Astrocyte of the cerebellum (primary cell): ENCODE measurements around the gene NSMF.

Experiments
- DNase-seq: peaks from one replicate; pipeline ENCODE4 v3.0.0-alpha.2; 2011; ENCODE audit warnings: low read depth
- H3K4me3 ChIP-seq: 2 replicates; pipeline ENCODE4 v1.5.1; 2011; ENCODE audit warnings: mild to moderate bottlenecking, low read depth, low read length, moderate library complexity
- CTCF ChIP-seq: IDR thresholded peaks from 2 replicates; pipeline ENCODE4 v1.5.1; 2012; ENCODE audit warnings: low read length, low read depth, moderate library complexity, mild to moderate bottlenecking; ENCODE audit errors: missing control alignments
- in situ Hi-C: cut with HindIII; loops from 2 replicates; pipeline ENCODE4 v1.10.0; 2017; ENCODE audit warnings: low sequenced_read_pairs

Gene NSMF

DNA sequence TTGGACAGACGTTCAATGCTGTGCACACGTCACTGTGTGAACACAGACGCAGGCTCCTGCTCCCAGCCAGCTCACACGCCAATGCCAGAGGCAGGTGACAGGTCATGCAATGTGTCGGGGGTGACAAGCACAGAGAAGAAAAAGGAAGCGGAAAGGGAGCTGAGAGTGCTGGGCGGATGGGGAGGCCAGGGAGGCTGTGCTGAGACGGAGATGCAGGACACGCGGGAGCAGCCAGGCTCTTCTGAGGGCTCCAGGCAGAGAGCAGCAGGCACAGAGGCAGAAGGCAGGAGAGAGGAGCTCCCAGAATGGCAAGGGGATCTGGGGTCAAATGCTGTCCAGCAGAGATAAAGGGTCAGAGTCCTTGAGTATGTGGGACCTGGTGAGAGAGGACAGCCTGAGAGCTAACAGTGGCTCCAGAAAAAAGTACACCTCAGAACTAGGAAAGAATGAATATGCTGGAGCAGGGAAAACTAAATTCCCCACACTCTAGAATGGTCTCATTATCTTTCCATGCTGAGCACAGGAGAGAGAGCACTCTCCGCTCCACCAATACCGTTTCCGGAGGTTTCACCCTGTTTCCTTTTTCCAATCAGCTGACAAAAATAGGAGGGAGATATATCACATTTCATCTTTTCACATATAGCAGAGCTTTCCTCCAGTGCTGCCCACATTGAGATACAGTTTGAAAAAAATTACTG, 32.8 kb upstream of the NSMF start:
- no peak overlapping the region for H3K4me3 ChIP-seq
- in situ Hi-C loops, result no loop called here
- DNase-seq, result no peak
- TF ChIP-seq CTCF, result no peak

- in situ Hi-C loops, result no loop called here
Measured at GRCh38 chr9:137490532-137491186, 31.5 kb upstream of the NSMF start.

DNA sequence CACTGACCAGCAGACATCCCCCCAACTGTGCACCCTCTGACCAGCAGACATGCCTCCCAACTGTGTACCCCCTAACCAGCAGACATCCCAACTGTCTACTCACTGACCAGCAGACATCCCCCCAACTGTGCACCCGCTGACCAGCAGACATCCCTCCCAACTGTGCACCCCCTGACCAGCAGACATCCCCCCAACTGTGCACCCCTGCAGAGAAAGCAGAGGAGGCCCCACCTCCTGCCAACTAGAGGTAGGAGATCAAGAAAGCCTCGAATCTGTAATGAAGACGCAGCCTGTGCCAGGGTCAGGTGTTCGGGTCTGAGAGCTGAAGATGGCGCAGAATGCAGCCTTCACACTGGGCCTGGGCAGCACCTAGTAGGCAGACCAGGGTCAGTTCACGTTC, 29.8 kb upstream of the NSMF start:
- no peak overlapping the region for H3K4me3 ChIP-seq
- in situ Hi-C loops, result no loop called here
- no peak for DNase-seq
- no peak for TF ChIP-seq CTCF

More at GRCh38 chr9:137490532-137491186, 31.5 kb upstream of the NSMF start:
- no peak overlapping the region for H3K4me3 ChIP-seq
- DNase-seq, result no peak
- TF ChIP-seq CTCF, result no peak

GRCh38 chr9:137488327-137488653, 29.2 kb upstream of the NSMF start:
- in situ Hi-C loops, result no loop called here
- no peak for TF ChIP-seq CTCF

DNA sequence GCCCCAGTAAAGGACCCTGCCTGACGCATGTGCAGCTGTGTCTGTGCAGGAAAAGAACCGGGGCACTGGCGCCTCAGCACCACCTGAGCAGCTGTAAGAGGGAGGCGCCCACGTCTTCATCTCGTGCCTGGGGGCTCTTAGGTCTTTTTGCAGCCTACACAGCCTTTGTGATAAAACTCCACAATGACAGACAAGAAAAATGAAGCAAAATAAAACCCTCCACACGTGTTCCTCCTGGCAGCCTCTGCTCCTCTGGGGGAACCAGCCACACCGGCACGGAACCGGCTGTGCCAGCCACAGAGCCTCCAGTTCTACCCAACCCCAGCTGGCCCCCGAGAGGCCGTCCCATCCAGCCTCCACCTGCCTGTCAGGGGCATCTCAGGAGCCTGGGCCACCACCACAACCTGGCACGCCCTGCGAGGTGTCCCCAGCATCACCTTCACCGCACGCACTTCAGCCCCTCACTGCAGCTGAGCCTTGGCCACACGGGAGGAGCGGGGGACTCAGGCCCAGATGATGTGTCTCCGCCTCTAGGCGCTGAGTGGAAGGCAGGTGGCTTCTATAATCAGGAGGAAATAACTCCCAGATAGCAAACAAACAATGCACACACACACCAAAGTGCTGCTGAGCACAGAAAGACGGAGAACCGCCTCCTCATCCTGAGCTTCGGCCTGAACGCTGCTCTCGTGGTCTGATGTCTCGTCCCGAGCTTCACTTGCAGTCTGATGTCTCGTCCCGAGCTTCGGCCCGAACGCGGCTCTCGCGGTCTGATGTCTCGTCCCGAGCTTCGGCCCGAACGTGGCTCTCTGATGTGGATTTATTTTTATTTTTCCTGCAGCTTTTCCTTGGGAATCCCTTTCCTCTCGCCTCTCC, 28.6 kb upstream of the NSMF start:
- in situ Hi-C loops, result no loop called here
- DNase-seq, result no peak
- no peak for TF ChIP-seq CTCF
- H3K4me3 ChIP-seq, result no peak overlapping the region

More at GRCh38 chr9:137488327-137488653, 29.2 kb upstream of the NSMF start:
- no peak overlapping the region for H3K4me3 ChIP-seq
- DNase-seq, result no peak

GRCh38 chr9:137486545-137487453, 27.7 kb upstream of the NSMF start:
- no peak for DNase-seq
- no peak overlapping the region for H3K4me3 ChIP-seq
- TF ChIP-seq CTCF, result no peak
- in situ Hi-C loops, result no loop called here
